Measurements from ENCODE around the gene RNF113A.
"Not testable (repeated sequence)": the region's sequence is repeated elsewhere in the genome, so short reads cannot be mapped to it uniquely, and the experiment has no call there.

RNF113A gene

GRCh38 chrX:119871599-119872395, at the start of gene RNF113A, which contains the start of gene NDUFA1:
Gene RNF113A (minus strand): TSS chrX:119871733. CDS start chrX:119871613, 120 bp downstream.
Gene NDUFA1 (plus strand): TSS chrX:119871832. CDS start chrX:119871912, 80 bp downstream.
- peak; percentile 78 for FAIRE-seq
- DNase-seq (ENCODE audit: insufficient read length, low spot score): peak; percentile 40

- no peak for DNase-seq (ENCODE audit: insufficient read length, low spot score)
- FAIRE-seq: peak; percentile 47
These were observed 48.5 kb upstream of the RNF113A start for GRCh38 chrX:119919835-119920585.

GRCh38 chrX:119917877-119918276, 46.3 kb upstream of the RNF113A start:
- FAIRE-seq (peak; percentile 89), DNase-seq (ENCODE audit: insufficient read length, low spot score) (no peak)

GRCh38 chrX:119916310-119916709, 44.8 kb upstream of the RNF113A start:
- FAIRE-seq (no peak), DNase-seq (ENCODE audit: insufficient read length, low spot score) (no peak)

- no peak for DNase-seq (ENCODE audit: insufficient read length, low spot score)
- FAIRE-seq: peak; percentile 53
These were observed 29.4 kb upstream of the RNF113A start for GRCh38 chrX:119900976-119901375.

GRCh38 chrX:119899125-119899524, 27.6 kb upstream of the RNF113A start:
- DNase-seq (ENCODE audit: insufficient read length, low spot score) (no peak), FAIRE-seq (no peak)

- no peak for FAIRE-seq
- no peak for DNase-seq (ENCODE audit: insufficient read length, low spot score)
These were observed 24.4 kb upstream of the RNF113A start, which contains the start of gene AKAP14 for GRCh38 chrX:119895843-119896326. Gene AKAP14 (plus strand): TSS chrX:119895893. CDS start chrX:119903224, 7,331 bp downstream.

- FAIRE-seq; DNase-seq (ENCODE audit: insufficient read length, low spot score): not testable (repeated sequence)
These were observed 20.6 kb upstream of the RNF113A start for GRCh38 chrX:119891961-119892692.

GRCh38 chrX:119890626-119891025, 19.1 kb upstream of the RNF113A start:
- FAIRE-seq; DNase-seq (ENCODE audit: insufficient read length, low spot score): not testable (repeated sequence)

GRCh38 chrX:119887721-119888425, 16.3 kb upstream of the RNF113A start:
- DNase-seq (ENCODE audit: insufficient read length, low spot score) (peak; percentile 54), FAIRE-seq (peak; percentile 86)

GRCh38 chrX:119885554-119886428, 14.3 kb upstream of the RNF113A start:
- peak; percentile 61 for FAIRE-seq

GRCh38 chrX:119880552-119881437, 9.3 kb upstream of the RNF113A start:
- DNase-seq (ENCODE audit: insufficient read length, low spot score) (no peak), FAIRE-seq (peak; percentile 91)

More at GRCh38 chrX:119885554-119886428, 14.3 kb upstream of the RNF113A start:
- no peak for DNase-seq (ENCODE audit: insufficient read length, low spot score)

- peak; percentile 83 for FAIRE-seq
- DNase-seq (ENCODE audit: insufficient read length, low spot score): no peak
These were observed 8.5 kb upstream of the RNF113A start for GRCh38 chrX:119880076-119880475.

- DNase-seq (ENCODE audit: insufficient read length, low spot score): no peak
- FAIRE-seq: no peak
These were observed 7.2 kb upstream of the RNF113A start for GRCh38 chrX:119878740-119879139.

GRCh38 chrX:119871245-119871598, 311 bp downstream of the RNF113A start:
- peak; percentile 31 for FAIRE-seq
- no peak for DNase-seq (ENCODE audit: insufficient read length, low spot score)

- FAIRE-seq (no peak), DNase-seq (ENCODE audit: insufficient read length, low spot score) (no peak)
These were observed 854 bp downstream of the RNF113A start for GRCh38 chrX:119870626-119871131.

- no peak for DNase-seq (ENCODE audit: insufficient read length, low spot score)
- FAIRE-seq: no peak
These were observed 18.1 kb downstream of the RNF113A start for GRCh38 chrX:119853444-119853843.

Data from GM19239 (cell line).